ENCODE measurements around the gene GHITM.
A peak's percentile ranks its signal among the peaks of the same experiment; 100 is the strongest.
"Not testable (repeated sequence)": the region's sequence is repeated elsewhere in the genome, so short reads cannot be mapped to it uniquely, and the experiment has no call there.

Gene GHITM

DNA sequence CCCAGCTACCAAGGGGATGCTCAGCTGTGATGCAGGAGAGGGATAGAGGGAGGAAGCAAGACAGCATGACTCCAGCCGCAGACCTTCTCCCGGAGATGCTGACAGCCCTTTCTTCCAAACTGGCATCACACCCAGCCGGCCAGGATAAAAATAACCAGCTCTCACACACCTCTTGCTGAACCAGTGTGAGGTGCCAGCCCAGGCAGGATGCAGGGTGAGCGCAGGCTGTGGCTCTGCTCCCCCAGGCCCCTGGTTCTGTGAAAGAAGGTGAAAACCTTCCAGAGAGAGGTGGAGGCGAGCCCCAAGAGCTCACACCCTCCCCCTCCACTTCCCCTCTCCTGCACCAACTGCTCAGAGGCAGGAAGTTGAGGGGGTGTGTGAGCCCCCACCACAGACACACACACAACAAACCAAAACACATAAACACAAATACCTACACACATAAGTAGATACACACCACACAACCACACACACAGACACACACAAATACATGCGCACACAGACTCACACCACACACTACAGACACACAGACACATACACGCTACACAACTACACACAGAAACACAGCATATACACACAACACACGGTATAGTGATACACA lies 38.3 kb downstream of the GHITM start:
- TF ChIP-seq ZNF274 (IDR thresholded peaks at IDR 0.05; ENCODE audit: low read depth, low read length): no peak
- H3K4me3 ChIP-seq (ENCODE audit: low read length): no peak overlapping the region

GRCh38 chr10:84178160-84178609 lies 38.9 kb downstream of the GHITM start:
- no peak overlapping the region for H3K4me3 ChIP-seq (ENCODE audit: low read length)
- TF ChIP-seq ZNF274 (IDR thresholded peaks at IDR 0.05; ENCODE audit: low read depth, low read length): no peak

DNA sequence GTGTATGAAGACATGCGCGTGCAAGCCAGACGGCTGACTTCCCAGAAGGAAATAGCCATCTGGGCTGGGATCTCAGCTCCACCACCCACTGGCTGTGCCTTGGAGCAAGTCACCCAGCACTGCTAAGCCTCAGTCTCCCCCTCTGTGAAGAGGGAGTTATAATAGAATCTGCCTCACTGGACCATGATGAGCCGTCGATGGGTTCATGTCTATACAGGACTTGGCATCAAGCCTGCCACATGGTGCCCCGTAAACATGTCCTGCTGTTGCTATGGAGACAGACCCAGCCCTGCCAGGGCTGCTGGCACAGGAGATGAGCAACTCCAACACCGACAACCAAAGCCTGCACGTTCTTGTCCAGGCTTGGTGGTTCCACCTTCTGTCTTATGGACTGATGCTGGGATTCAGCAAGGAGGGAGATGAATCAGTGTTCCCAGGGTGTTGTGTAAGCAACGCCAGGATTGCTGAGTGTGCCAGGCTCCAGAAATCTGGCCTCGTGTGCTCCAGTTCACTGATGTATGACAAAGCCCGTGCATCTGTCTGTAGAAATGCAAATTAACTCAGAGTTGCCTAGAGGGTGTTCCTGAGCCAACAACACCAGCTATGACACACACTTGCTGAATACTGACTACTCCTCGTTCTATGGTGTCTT lies 39.9 kb downstream of the GHITM start:
- no peak overlapping the region for H3K4me3 ChIP-seq (ENCODE audit: low read length)
- TF ChIP-seq ZNF274 (IDR thresholded peaks at IDR 0.05; ENCODE audit: low read depth, low read length): no peak

DNA sequence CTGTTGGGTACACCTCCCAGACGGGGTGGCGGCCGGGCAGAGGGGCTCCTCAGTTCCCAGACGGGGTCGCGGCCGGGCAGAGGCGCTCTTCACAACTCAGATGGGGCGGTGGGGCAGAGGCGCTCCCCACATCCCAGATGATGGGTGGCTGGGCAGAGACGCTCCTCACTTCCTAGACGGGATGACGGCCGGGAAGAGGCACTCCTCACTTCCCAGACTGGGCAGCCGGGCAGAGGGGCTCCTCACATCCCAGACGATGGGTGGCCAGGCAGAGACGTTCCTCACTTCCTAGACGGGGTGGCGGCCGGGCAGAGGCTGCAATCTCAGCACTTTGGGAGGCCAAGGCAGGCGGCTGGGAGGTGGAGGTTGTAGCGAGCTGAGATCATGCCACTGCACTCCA lies 41.1 kb downstream of the GHITM start:
- H3K4me3 ChIP-seq (ENCODE audit: low read length): not testable (repeated sequence)

DNA sequence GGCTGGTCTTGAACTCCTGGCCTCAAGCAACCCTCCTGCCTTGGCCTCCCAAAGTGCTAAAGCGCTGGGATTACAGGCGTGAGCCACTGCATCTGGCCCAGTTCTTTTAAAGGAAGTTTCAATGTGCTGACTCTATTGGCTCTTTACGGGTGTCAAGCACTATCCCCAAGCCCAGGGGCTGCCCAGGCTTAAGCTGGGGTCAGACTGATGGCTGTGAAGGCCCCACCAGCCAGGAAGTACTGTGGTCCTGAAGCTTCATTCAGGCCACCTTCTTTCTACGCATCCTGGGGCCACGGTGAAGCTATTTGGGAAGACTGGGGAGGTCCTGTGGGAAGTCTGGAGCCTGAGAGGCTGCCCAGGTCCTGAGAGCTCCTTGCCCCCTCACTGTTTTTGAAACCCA lies 42.3 kb downstream of the GHITM start:
- TF ChIP-seq ZNF274 (IDR thresholded peaks at IDR 0.05; ENCODE audit: low read depth, low read length): no peak
- H3K4me3 ChIP-seq (ENCODE audit: low read length): no peak overlapping the region

GRCh38 chr10:84184517-84184916 lies 45.2 kb downstream of the GHITM start:
- TF ChIP-seq ZNF274 (IDR thresholded peaks at IDR 0.05; ENCODE audit: low read depth, low read length): no peak
- no peak overlapping the region for H3K4me3 ChIP-seq (ENCODE audit: low read length)

- H3K4me3 ChIP-seq (ENCODE audit: low read length): no peak overlapping the region
- TF ChIP-seq ZNF274 (IDR thresholded peaks at IDR 0.05; ENCODE audit: low read depth, low read length): no peak
Observed at GRCh38 chr10:84185526-84186175, 46.3 kb downstream of the GHITM start.

- no peak overlapping the region for H3K4me3 ChIP-seq (ENCODE audit: low read length)
- TF ChIP-seq ZNF274 (IDR thresholded peaks at IDR 0.05; ENCODE audit: low read depth, low read length): no peak
Observed at GRCh38 chr10:84188815-84189214, 49.5 kb downstream of the GHITM start.

GRCh38 chr10:84190621-84191020 lies 51.3 kb downstream of the GHITM start:
- no peak for TF ChIP-seq ZNF274 (IDR thresholded peaks at IDR 0.05; ENCODE audit: low read depth, low read length)
- H3K4me3 ChIP-seq (ENCODE audit: low read length): no peak overlapping the region

- H3K4me3 ChIP-seq (ENCODE audit: low read length): no peak overlapping the region
- no peak for TF ChIP-seq ZNF274 (IDR thresholded peaks at IDR 0.05; ENCODE audit: low read depth, low read length)
Observed at GRCh38 chr10:84191106-84191505, 51.8 kb downstream of the GHITM start.

DNA sequence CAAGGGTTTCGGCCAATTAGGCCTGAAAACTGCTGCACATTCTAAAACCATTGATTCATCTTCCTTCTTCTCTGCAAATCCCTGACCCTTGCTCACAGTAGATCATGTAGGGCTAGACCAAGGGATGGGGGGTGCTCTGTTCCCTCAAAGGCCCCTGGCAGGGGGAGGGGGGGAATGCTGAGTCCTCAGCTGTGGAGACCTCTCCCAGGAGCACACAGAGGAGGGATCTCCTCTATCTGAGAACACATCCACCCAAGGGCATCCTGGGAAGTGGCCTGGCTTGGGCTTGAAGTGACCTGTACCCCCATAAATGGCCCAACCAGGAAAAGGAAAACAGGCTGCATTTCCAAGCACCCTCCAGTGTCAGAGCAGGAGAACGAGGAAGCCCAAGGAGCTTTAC lies 54.0 kb downstream of the GHITM start:
- H3K4me3 ChIP-seq (ENCODE audit: low read length): no peak overlapping the region
- TF ChIP-seq ZNF274 (IDR thresholded peaks at IDR 0.05; ENCODE audit: low read depth, low read length): no peak

GRCh38 chr10:84193846-84194423 lies 54.6 kb downstream of the GHITM start:
- H3K4me3 ChIP-seq (ENCODE audit: low read length): peak overlapping the region; percentile 3; the same call in 1 of the 2 replicates
- TF ChIP-seq ZNF274 (IDR thresholded peaks at IDR 0.05; ENCODE audit: low read depth, low read length): no peak

GRCh38 chr10:84194424-84195043 lies 55.2 kb downstream of the GHITM start, which contains the start of gene CDHR1:
TSS of gene CDHR1 (plus strand) at chr10:84194537. CDS start at chr10:84194761, 224 bp downstream.
- H3K4me3 ChIP-seq (ENCODE audit: low read length): peak within 1 kb of the TSS; percentile 49; the same call in 1 of the 2 replicates

More at GRCh38 chr10:84194424-84195043, 55.2 kb downstream of the GHITM start, which contains the start of gene CDHR1:
- no peak for TF ChIP-seq ZNF274 (IDR thresholded peaks at IDR 0.05; ENCODE audit: low read depth, low read length)

Data from GM08714 (cell line).